Measurements from ENCODE around the gene JMJD6. TPM values are rescaled to one million over a fixed set of nuclear protein-coding genes. Genes with fewer than 3 reads are reported as not detected.
A peak's percentile ranks its signal among the peaks of the same experiment; 100 is the strongest.
"Not testable (repeated sequence)": the region's sequence is repeated elsewhere in the genome, so short reads cannot be mapped to it uniquely, and the experiment has no call there.

The JMJD6 gene
- polyA plus RNA-seq, 3 donors: 20.6 to 24.3 (median 23.2) TPM

DNA sequence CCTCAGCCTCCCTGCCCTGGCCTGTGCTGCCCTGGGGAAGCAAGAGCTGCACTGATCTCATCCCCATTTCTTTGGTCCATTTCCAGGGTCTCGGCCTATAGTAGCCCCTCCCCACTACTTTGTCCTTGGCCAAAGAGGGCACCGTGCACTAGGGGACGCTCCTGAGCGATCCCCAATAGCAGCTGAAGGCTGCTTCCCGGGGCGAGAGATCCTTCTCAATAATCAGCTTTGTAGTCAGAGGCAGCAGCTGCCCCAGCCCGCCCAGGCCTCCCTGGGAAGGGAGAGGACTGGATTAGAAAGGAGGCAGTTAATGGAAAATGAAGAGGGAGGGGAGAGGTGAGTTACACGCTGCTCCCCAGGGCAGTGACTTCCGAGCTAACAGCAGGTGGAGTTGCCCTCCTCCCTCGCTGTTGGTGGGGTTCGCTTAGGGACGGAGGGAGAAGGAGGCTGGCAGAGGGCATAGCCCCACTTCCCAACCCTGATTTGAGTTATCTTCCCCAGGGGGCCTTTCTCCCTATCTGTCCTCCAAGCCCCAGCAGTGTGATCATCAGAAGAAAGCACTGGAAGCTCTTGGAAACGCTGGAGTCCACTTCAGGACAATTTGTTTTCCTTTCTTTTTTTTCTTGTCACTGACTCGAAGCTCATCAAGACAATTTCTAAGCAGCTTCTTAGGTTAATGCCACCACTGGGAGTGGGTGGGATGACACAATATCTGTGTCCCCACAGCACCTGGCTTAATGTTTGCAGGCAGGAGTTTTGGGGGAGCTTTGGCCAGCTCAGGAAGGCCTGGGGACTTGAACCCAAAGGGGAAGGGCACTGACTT lies 18.2 kb downstream of the JMJD6 start:
- no peak for DNase-seq (ENCODE audit: extremely low read depth in 1 of 11, low read depth in 9 of 11, low spot score in 4 of 11)

DNA sequence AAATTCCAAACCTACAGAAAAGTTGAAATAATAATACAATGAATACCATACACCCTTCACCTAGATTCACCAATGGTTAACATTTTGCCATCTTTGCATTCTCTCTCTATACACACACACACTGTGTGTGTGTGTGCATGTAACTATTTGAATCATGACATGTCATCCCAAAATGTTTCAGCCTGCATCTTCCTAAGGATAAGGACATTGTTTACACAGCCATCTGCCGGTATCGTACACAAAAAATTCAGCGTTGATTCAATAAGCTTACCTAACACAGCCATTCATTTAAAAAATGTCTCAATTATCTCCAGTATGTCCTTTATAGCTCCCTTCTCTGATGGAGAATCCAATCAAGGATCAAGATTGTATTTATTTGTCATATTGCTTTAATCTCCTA lies 19.6 kb downstream of the JMJD6 start:
- DNase-seq (ENCODE audit: extremely low read depth in 1 of 11, low read depth in 9 of 11, low spot score in 4 of 11): no peak

DNA sequence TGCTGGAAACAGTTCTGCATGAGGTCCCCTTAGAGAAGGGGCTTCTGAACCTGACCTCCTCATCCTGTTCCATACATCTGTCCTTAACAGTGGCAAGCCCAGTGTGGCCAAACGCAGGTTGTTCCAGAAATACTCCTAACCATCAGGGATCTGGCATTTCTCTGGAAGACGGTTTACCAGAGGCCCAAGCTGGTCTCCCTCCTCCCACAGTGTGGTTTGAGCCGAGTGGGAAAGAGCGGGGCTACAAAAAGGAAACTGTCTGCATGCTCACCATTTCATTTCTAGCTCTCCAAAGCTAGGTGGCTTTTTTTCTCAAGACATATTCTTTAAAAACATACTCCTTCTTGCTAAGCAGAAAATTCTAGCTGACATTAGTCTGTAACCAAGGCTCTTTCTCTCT lies 21.6 kb downstream of the JMJD6 start:
- no peak for DNase-seq (ENCODE audit: extremely low read depth in 1 of 11, low read depth in 9 of 11, low spot score in 4 of 11)

DNA sequence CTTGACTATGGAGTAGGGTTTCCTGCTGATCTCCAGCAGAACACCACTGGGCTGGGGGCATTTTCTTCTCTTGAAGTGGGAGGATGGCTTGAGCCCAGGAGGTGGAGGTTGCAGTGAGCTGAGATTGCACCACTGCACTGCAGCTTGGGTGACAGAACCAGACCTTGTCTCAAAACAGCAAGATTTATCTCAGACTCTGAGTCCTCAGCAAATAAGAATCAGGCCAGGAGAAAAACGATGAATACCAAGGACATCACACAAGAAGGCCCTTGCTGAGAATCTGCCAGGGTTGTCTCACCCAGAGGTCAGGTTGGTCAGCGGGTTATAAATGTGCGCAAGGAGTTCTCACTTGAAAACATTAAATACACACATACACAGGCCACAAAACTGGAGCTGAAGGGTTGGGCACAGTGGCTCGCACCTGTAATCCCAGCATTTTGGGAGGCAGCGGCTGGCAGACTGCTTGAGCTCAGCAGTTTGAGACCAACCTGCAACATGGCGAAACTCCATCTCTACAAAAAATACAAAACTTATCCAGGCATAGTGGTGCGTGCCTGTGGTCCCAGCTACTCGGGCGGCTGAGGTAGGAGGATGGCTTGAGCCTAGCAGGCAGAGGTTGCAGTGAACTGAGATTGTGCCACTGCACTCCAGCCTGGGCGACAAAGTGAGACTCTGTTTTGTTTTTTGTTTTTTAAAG lies 23.3 kb downstream of the JMJD6 start:
- DNase-seq (ENCODE audit: extremely low read depth in 1 of 11, low read depth in 9 of 11, low spot score in 4 of 11): no peak

DNA sequence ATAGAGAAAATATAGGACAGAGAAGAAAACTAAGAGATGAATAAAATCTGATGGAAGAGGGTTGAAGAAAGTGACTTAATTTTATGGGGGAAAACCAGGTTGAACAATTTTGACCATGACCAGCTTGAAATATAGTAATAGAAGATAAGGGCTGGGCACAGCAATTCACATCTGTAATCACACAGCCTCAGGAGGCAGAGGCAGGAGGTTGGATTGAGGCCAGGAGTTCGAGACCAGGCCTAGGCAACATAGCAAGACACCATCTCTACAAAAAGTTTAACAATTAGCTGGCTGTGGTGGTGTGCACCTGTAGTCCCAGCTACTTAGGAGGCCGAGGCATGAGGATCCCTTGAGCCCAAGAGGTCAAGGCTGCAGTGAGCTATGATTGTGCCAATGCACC lies 24.3 kb downstream of the JMJD6 start:
- no peak for DNase-seq (ENCODE audit: extremely low read depth in 1 of 11, low read depth in 9 of 11, low spot score in 4 of 11)

DNA sequence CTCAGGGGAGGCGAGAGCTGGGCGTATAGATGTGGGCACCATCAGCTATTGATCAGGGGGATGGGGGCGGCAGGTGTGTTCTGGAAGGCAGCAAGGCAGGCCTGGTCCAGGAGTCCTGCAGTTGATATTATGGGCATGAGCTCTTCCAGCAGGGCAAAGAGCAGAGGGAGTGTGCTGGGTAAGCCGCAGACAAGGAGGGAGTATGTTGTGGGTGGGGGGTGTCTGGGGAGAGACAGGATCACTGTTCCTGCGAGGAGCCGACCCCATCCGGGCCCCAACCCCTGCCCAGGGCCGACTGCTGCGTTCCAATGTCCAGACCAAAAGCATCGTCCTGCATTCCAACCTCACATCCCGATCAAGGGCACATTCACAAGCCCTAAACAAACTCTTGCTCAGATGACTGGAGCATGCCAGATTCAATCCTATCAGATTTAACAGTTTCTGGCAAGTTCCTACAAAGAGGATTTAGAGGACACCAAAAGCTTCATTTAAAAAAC lies 24.9 kb downstream of the JMJD6 start:
- DNase-seq (ENCODE audit: extremely low read depth in 1 of 11, low read depth in 9 of 11, low spot score in 4 of 11): no peak

DNA sequence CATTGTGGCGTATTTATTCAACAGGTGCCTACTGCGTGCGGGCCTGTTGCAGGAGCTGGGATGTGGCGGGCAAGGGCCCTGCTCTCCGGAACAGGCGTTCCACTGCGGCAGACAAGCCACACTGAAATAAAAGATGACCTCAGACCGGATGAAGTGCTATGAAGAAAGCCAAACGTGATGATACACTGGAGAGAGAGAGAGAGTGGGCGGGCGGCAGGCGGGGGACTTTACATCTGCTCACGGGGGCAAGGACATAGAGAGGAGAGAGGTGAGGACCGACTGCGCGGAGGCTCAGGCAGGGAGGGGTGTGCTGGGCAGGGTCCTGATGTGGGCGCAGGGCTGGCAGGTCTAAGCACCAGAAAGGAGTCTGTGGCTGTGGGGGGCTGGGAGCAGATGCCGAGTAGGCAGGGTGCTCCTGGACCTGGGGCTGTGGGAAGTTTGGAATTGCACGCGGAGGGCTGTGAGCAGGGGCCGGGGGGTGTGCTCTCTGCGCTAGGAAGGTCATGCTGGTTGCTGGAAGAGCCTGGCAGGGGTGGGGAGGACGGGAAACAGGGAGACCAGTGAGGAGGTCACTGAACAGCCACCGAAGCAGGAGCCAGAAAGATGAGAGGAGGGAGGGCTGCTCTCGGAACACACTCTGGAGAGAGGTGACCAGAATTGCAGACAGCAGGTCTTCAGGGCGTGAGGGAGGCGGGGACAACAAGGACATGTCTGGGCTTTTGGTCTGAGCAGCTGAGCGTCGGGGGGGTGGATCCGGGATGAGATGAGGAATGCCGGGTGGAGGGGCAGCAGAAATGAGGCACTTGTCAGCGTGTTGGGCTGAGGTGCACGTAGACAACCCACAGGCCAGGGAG lies 25.6 kb downstream of the JMJD6 start:
- DNase-seq (ENCODE audit: extremely low read depth in 1 of 11, low read depth in 9 of 11, low spot score in 4 of 11): peak in 4 of 11 donors; percentile 49 to 72 (median 53)

DNA sequence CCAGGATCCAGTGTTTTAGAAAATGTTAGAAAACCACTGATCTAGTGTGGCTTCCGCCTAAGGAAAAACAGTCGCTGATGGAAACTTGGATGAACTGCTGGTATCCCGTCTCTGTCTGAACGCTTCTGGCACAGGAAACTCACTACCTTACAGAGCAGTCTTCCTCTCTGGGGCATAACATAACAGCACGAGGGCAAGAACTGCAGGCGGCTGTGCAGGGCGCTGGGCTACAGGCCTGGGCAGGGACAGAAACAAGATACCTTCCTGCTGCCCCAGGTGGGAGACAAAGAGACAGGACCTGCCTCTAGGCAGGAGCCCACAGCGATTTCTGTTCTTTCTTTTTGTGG lies 26.2 kb downstream of the JMJD6 start:
- no peak for DNase-seq (ENCODE audit: extremely low read depth in 1 of 11, low read depth in 9 of 11, low spot score in 4 of 11)

DNA sequence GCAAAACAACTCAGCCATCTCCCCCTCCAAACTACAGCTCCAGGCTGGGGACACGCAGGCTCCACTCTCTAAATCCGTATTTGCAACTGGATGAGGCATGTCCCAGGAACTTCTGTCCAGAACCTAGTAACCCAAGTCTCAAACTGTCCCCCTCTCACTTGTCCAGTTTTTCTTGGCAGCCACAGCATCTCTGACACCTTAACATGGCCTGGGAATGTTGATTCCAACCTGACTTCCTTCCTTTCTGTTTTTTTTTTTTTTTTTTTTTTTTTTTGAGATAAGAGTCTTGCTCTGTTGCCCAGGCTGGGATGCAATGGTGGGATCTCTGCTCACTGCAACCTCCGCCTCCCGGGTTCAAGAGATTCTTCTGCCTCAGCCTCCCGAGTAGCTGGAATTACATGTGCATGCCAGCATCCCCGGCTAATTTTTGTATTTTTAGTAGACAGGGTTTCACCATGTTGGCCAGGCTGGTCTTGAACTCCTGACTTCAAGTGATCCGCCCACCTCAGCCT lies 27.9 kb downstream of the JMJD6 start:
- DNase-seq (ENCODE audit: extremely low read depth in 1 of 11, low read depth in 9 of 11, low spot score in 4 of 11): not testable (repeated sequence)

DNA sequence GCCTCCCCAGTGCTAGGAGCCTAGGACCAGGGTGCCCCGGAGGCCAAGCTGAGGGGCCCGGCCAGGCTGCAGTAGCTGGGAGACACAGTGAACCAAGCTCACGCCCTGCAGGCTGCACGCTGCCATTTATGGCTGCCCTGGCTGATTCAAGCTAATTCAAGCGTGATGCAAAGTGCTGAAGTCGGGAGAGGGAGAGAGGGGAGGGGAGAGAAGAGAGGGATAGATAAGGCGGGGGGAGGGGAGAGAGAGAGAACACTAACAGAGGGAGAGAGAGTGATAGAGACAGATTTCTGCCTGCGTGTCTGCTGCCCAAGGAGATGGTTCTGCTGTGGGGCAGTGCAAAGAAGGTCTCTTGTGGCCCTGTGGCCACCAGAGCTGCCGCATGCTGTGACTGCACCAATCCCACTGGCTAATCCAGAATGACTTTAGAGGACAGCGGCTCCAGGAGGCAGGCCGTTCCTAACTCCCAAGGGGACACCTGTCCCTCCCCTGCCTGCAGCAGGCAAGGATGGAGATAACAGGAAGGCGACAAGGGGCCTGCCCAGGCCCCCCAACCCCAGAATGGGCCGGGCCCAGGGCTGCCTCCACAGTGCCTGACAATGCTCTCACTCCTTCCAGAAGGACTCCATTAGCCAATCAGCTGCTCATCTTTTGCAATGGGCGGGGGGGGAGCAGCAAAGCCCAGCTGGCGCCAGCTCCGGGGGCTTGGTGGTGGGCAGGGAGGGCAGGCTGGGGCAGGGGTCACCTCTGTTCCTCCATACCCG lies 28.5 kb downstream of the JMJD6 start:
- DNase-seq (ENCODE audit: extremely low read depth in 1 of 11, low read depth in 9 of 11, low spot score in 4 of 11): no peak

DNA sequence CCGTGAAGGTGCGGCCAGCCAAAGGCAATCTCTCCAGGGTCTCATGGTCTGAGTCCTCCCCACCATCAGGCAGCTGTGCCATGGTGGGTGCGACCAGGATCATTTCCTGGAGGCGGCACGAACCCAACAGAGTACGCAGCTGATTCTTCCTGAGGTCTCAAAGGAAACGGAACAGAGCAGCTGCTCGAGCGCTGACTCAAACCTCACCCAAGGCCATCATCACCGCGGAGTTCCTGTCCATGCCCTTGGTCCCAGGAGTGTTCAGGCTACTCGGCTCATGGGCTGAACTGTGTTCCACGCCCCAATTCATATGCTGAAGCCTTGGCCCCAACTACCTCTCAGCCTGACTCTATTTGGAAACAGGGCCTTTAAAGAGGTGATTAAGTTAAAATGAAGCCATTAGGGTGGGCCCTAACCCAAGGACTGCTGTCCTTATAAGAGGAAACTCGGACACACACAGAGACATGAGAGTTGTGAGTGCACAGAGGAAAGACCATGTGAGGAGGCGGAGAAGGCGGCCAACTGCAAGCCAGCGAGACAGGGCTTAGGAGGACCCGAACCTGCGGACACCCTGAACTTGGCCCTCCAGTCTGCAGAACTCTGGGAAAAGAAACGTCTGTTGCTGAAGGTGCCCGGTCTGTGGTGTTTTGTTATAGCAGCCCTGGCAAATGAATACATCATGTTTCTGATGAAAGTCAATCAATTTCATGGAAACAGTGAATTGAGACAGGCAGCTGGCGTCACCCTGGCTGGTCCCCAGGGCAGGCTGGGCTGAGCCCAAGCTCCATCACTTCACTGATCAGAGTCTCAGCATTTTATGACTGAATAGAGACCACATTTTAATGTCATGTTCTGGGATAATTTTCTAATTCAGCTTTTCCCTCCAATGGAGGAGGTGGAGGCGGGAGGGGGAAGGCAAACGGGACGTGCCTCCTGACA lies 29.4 kb downstream of the JMJD6 start:
- no peak for DNase-seq (ENCODE audit: extremely low read depth in 1 of 11, low read depth in 9 of 11, low spot score in 4 of 11)

DNA sequence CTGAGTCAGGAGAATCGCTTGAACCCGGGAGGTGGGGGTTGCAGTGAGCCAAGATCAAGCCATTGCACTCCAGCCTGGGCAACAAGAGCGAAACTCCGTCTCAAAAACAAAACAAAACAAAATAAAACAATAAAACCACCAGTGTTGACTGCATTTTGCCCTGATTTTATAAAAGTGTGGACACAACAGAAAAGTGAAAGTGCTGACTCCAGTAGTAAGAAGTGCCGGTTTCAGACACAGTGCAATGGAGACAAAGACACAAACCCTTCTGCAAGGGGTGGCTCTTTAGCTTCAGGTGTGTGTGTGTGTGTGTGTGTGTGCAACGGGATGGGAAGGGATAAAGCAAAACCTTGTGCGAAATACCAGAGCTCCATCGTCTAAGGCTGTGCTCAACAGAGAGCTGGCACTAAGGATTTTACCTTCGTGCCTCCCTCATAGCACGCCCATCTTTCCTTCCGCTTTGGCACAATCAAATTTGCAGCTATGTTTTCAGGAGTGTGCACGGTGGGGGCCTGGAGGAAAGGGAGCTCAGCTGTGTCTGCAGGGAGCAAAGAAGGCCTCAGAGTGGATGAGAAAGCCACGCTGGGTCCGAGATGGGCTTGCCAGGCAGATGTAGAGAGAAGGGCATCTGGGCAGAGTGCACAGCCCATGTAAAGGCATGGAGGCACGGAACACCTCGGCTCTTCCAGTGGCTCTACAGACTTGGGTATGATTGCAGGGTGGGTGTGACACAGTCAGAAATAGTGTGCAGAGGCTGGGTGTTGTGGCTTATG lies 31.2 kb downstream of the JMJD6 start:
- no peak for DNase-seq (ENCODE audit: extremely low read depth in 1 of 11, low read depth in 9 of 11, low spot score in 4 of 11)

DNA sequence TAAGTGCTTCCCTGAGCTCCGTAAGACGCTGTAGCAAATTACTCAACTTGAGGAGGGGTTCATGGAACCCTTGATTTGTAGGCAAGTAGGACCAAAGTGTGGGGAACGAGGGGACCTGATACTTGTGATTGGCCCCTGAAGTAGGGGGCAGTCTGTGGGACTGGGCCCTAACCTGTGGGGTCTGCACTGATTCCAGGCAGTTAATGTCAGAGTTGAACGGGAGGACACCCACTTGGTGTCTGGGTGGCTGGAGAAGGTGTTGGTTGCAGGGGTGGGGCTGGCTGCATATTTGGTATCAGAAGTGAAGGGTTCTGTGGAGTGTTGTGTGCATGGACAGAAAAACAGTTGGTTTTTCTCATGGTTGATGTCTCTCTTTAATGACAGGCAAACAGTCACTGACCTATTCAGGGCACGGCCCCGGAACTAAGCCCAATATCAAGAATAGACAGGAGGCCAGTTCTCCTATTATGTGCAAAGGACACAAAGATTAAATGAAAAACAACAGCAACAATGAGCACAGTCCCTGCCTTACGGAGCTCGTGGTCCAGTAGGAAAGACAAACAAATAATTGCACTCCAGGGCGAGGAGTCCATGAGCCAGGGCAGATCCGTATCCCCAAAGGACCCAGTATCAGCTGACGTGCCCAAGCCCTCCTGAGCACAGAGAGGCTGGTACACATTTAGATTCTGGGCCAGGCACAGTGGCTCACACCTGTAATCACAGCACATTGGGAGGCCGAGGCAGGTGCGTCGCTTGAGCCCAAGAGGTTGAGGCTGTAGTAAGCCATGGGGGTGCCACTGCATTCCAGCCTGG lies 34.8 kb downstream of the JMJD6 start:
- no peak for DNase-seq (ENCODE audit: extremely low read depth in 1 of 11, low read depth in 9 of 11, low spot score in 4 of 11)

DNA sequence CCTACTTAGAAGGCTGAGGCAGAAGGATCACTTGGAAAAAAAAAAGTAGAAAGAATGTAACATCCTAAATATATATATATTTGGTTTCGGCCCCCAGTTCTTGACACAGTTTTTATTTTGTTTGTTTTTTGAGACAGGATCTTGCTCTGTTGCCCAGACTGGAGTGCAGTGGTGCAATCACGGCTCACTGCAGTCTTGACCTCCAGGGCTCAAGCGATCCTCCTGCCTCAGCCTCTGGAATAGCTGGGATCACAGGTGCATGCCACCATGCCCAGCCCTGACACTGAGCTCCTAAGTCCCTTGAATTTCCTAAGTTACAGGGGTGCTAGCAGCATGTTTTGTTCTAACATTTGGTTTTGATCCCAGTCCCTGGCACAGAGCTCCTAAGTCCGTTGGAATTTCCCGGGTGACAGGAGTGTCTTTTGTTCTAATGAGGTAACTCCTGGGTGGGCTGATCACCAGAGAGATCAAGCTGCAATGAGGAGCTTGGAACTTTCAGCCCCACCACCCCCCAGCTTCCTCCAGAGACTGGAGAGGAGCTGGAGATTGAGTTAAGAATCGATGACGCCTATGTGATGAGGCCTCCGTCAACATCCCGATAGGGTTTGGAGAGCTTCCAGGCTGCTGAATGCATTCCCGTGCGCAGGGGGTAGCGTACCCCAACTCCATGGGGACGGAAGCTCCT lies 35.7 kb downstream of the JMJD6 start:
- no peak for DNase-seq (ENCODE audit: extremely low read depth in 1 of 11, low read depth in 9 of 11, low spot score in 4 of 11)

DNA sequence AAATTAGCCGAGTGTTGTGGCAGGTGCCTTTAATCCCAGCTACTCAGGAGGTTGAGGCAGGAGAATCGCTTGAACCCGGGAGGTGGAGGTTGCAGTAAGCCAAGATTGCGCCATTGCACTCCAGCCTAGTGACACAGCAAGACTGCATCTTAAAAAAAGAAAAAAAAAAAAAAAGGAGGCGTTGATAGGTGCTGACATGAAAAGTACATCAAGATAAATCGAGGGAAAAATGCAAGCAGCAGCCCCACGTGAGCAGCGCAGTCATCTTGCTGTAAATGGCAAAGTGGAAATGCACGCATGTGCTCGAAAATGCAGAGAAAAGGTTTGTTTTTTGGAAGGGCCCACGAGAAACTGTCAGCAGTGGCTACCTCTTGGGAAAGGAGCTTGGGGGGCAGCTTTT lies 36.5 kb downstream of the JMJD6 start:
- DNase-seq (ENCODE audit: extremely low read depth in 1 of 11, low read depth in 9 of 11, low spot score in 4 of 11): no peak

DNA sequence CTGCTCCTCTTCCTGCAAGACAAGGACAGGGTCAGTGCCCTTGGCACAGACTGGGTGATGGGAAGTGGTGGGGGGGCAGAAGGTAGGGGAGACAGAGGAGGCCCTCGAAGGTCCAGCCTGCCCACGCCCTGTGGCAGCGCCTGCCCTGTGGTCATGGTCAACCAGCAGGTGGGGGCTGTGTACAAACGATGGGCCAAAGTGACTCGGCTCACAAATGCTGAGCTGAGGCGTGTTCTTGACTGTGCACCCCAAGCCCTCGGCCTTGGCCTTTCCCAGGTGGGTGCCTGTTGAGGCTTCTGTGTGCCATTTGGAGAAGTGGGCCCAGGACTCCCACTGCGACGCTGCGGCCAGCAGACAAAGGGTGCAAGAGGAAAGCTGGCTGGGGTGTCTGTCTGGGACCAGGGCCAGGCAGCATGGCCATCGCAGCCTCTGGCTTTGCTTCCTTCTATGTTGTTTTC lies 38.2 kb downstream of the JMJD6 start:
- no peak for DNase-seq (ENCODE audit: extremely low read depth in 1 of 11, low read depth in 9 of 11, low spot score in 4 of 11)
